NCI-H187 (cell line): Measurements from ENCODE around the gene CR1L.
"Not testable (repeated sequence)": the region's sequence is repeated elsewhere in the genome, so short reads cannot be mapped to it uniquely, and the experiment has no call there.

Experiments
- DNase-seq, 2 experiments: peaks; one replicate each; lab custom pipeline; 2025; lab: John Stamatoyannopoulos, UW

Gene CR1L

GRCh38 chr1:207646171-207646570 lies 1.2 kb downstream of the CR1L start:
- DNase-seq = no peak

- no peak for DNase-seq
Measured at GRCh38 chr1:207646944-207647579, 2.1 kb downstream of the CR1L start.

DNA sequence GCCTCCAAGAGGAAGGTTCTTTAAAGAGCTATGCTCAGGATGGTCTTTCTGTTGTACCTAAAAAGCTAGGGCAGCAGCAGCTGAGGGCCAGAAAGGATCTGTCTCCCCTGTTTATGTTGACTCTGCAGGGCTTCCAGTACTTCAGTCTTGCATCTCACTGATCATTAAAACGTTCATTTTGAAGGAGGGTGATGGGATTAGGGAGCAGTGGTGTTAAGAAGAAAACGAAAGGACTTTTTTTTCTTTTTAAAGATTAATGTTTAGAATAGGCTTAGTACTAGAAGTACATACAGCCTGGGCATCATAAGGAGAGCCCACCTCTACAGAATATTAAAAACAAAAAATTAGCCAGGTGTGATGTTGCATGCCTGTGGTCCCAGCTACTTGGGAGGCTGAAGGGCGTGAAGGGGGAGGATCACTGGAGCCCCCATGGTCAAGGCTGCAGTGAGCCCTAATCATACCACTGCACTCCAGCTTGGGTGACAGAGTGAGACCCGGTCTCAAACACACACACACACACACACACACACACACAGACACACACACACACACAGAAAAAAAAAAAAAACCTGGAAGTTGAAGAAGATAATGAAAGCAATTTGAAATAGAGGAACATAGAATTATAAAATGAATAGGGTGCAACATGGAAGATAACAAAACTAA lies 2.9 kb downstream of the CR1L start:
- DNase-seq = no peak

GRCh38 chr1:207648334-207649209 lies 3.6 kb downstream of the CR1L start:
- DNase-seq = no peak

GRCh38 chr1:207649210-207649753 lies 4.3 kb downstream of the CR1L start:
- peak in 1 of 2 experiments; percentile 1 for DNase-seq

GRCh38 chr1:207649865-207650580 lies 5.1 kb downstream of the CR1L start:
- no peak for DNase-seq

- no peak for DNase-seq
Measured at GRCh38 chr1:207651583-207651982, 6.7 kb downstream of the CR1L start.

DNA sequence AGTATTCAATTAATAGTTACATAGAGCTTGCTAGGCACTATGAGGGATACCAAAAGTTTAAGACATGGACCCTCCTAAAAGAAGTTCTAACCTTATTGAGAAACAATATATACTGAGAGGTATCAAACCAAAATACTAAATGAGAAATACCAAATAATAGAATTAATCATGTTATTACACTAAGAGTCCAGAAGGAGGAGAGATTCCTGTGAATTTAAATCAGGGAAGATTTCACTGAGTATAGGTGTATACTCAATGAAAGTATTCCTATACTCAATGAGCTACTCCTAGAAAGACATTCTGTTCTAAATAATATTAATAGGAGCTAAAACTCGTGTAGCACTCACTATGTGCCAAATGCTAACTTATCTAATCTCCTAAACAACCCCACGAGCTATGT lies 9.4 kb downstream of the CR1L start:
- DNase-seq = no peak

- DNase-seq = no peak
Measured at GRCh38 chr1:207658408-207658807, 13.5 kb downstream of the CR1L start.

DNA sequence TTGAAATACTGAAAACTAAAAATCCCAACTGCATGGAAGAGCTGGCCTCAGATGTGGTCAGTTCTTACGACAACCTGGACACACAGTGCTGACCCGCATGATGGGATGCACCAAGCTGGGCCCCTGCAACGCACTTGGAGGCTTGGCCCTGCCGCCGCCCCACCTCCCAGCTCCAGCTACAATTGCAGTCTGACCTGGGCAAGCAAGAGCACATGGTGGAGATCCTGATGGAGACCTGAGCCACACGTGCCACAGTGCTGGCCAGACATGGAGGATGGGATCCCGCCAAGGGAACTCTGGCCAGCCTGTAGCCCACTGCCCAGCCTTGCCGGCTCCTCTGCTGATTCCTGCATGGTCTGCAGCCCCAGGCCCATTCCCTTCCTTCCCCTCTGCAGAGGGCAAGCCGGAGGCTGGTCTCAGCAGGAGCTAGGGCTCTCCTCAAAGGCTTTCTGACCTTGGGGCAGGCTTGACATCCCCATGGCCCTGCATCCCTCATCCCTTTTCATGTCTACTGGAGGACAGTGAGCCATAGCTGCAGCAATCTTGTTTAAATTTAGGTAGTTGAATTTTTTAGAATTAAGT lies 14.1 kb downstream of the CR1L start:
- no peak for DNase-seq

GRCh38 chr1:207659545-207660153 lies 14.7 kb downstream of the CR1L start:
- no peak for DNase-seq

GRCh38 chr1:207661420-207661819 lies 16.5 kb downstream of the CR1L start:
- DNase-seq = not testable (repeated sequence)

GRCh38 chr1:207666342-207666741 lies 21.4 kb downstream of the CR1L start:
- DNase-seq = no peak

DNA sequence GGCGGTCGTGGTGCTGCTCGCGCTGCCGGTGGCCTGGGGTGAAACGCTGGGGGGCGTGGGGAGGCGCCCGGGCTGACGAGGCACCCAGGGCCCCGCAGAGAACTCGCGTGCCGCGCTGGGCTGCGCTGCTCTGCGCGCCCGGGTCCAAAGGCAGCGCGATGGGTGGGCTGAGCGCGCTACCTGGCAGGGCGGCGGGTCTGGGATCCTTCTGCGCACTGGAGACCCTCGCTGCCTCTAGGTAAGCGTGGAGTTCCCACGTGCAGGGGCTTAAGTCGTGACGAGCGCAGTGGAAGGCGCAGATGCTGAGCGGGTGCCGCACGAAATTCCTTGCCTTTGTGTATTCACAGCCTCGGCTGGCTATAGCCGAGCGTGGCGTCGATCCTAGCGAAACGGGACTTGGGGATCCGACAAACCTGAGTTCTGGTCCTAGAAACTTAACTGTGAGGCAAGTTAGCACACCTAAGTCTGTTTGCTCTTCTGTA lies 24.6 kb downstream of the CR1L start:
- no peak for DNase-seq

GRCh38 chr1:207670192-207670591 lies 25.3 kb downstream of the CR1L start:
- no peak for DNase-seq

DNA sequence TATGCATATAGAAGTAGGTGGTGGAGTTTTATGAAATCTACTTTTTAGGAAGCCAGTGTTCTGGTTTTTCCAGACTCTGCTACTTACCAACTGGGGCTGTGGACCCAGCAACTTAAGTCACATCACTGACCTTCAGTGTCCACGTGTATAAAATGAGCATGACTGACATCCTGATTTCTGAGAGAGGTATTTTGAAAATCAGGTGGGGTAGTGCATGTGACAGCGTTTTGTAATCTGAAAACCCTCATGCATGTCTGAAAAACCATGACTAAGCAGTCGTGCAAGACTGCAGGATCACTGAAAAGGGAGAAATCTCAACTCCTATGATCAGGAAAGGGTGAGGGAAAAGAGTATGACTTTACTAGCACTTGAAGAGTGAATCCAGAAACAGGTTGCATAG lies 26.1 kb downstream of the CR1L start:
- no peak for DNase-seq

GRCh38 chr1:207672522-207673130 lies 27.7 kb downstream of the CR1L start:
- DNase-seq = peak; percentile 7 to 22

GRCh38 chr1:207673399-207673798 lies 28.5 kb downstream of the CR1L start:
- DNase-seq = no peak

- no peak for DNase-seq
Measured at GRCh38 chr1:207676153-207676552, 31.2 kb downstream of the CR1L start.

DNA sequence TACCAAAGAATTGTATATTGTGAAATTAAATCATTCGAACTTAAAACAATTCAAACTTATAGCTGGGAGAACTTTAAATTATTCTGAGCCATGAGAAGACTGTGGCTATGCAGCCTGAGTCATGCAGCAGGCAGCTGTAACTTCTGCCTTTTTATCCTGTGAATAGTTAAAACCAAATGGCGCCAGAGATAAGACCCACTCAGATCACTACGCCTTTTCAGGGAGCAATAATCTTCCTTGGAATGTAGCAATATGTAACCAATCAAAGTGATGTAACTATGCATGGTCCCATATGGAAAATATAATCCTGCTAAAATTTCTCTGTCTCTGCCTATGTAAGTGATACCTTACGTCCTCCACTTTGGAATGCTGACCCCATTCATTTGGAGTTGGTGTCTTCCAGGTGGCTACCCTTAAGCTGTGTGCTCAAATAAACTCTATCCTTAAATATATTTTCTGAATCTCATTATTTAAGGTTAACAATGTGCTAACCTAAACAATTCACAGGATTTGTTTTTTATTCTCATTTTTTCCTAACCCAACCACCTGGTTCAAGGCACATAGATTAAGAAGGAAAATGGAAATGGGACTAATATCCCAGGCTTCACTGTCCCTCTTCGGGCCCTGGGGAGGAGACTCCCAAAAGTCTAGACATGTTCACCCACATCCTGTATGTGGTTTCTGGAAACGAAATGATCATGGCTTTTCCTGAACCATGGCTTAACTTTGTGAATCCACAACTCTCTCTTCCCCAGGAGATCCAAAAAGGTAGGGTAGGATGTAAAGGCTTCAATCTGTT lies 35.9 kb downstream of the CR1L start:
- not testable (repeated sequence) for DNase-seq
